ENCODE data around the gene TMPRSS7.

Gene TMPRSS7, protein sequence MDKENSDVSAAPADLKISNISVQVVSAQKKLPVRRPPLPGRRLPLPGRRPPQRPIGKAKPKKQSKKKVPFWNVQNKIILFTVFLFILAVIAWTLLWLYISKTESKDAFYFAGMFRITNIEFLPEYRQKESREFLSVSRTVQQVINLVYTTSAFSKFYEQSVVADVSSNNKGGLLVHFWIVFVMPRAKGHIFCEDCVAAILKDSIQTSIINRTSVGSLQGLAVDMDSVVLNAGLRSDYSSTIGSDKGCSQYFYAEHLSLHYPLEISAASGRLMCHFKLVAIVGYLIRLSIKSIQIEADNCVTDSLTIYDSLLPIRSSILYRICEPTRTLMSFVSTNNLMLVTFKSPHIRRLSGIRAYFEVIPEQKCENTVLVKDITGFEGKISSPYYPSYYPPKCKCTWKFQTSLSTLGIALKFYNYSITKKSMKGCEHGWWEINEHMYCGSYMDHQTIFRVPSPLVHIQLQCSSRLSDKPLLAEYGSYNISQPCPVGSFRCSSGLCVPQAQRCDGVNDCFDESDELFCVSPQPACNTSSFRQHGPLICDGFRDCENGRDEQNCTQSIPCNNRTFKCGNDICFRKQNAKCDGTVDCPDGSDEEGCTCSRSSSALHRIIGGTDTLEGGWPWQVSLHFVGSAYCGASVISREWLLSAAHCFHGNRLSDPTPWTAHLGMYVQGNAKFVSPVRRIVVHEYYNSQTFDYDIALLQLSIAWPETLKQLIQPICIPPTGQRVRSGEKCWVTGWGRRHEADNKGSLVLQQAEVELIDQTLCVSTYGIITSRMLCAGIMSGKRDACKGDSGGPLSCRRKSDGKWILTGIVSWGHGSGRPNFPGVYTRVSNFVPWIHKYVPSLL

DNA sequence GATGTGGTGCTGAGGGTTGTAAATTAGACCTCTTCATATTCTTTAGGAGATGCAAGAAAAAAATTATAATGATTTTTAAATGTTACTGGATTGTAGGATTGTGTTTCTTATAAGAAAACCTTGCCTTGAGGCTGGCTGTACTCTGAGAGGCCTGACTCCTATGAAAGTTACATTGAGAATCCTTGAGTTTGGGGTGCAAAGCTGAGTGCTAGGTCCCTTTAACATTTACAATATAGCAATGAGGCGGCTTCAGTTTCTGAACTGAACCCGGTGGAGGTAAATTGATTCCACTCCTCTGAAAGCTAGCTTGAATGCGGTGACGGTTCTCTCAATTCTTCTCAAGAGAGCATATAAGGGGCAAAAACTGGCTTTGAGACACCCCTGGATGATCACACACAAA lies at the start of gene TMPRSS7:
Gene TMPRSS7 (plus strand): TSS at position 301 of the 400 bp plus-strand sequence. CDS start 110 bp downstream, outside the sequence.
- TF ChIP-seq, protein P1, sequence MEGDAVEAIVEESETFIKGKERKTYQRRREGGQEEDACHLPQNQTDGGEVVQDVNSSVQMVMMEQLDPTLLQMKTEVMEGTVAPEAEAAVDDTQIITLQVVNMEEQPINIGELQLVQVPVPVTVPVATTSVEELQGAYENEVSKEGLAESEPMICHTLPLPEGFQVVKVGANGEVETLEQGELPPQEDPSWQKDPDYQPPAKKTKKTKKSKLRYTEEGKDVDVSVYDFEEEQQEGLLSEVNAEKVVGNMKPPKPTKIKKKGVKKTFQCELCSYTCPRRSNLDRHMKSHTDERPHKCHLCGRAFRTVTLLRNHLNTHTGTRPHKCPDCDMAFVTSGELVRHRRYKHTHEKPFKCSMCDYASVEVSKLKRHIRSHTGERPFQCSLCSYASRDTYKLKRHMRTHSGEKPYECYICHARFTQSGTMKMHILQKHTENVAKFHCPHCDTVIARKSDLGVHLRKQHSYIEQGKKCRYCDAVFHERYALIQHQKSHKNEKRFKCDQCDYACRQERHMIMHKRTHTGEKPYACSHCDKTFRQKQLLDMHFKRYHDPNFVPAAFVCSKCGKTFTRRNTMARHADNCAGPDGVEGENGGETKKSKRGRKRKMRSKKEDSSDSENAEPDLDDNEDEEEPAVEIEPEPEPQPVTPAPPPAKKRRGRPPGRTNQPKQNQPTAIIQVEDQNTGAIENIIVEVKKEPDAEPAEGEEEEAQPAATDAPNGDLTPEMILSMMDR (conservative IDR thresholded peaks at IDR 0.05; ENCODE audit: control insufficient read depth, insufficient read depth, low read depth, low read length): no peak
- no peak for DNase-seq (ENCODE audit: low read depth)
- H3K4me3 ChIP-seq (ENCODE audit: control insufficient read depth, low read depth, low read length): no peak within 1 kb of the TSS

DNA sequence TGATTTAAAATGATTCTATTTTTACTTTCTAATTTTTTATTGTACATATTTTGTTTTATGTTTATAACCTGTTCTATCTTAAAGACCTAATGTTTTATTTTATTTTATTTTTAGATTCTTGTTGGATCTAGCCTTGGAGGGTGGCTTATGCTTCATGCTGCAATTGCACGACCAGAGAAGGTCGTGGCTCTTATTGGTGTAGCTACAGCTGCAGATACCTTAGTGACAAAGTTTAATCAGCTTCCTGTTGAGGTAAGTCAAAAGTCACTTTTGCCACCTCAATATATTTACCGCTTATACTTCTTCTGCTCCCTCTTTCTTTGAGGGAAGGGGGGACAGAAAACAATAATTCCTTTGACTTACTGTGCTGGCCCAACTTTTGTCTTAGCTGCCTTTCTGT lies 47.7 kb upstream of the TMPRSS7 start:
- H3K4me3 ChIP-seq (ENCODE audit: control insufficient read depth, low read depth, low read length): no peak overlapping the region
- TF ChIP-seq, protein P1 (conservative IDR thresholded peaks at IDR 0.05; ENCODE audit: control insufficient read depth, insufficient read depth, low read depth, low read length): no peak
- DNase-seq (ENCODE audit: low read depth): no peak

DNA sequence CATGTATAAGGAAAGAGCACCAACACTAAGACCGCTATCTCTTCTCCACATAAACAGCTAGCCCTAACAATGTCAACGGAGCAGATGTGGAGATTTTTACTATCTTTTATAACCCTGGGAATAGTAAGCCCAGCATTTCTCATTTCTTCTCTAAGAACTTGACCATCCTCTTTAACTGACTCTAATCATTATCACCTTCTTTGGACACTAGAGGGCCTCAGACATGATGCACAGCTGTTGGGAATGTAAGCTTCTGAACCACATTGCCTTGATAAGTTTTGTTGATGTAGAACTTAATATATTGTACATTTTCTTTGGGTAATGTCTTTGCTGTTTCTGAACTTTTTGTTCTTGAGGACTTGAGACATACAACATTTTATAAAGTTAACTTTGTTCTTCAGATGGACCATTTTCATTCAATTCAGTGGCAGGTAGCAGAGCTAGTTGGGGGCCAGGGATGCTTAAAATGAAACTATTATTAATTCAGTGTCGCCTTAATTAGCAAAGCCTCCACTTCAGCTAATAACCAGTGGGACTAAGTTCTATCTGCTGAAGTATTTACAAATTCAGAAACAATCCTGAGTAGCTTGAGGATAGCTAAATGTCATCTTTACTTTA lies 45.4 kb upstream of the TMPRSS7 start:
- DNase-seq (ENCODE audit: low read depth): peak; percentile 78
- H3K4me3 ChIP-seq (ENCODE audit: control insufficient read depth, low read depth, low read length): no peak overlapping the region
- TF ChIP-seq, protein P1 (conservative IDR thresholded peaks at IDR 0.05; ENCODE audit: control insufficient read depth, insufficient read depth, low read depth, low read length): peak; percentile 86

DNA sequence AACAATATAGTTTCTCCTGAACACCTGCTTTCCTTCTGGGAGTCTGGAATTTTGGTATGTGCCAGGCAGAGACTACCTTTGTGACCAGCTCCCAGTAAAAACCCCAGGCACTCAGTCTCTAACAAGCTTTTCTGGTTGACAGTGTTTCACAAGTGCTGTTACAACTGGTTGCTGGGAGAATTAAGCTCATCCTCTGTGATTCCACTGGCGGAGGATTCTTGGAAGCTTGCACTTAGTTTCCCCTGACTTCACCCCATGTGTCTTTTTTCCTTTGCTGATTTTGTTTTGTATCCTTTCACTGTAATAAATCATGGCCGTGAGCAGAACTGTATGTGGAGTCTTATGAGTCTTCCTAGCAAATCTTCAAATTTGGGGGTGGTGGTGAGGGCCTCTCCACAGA lies 41.5 kb upstream of the TMPRSS7 start:
- no peak overlapping the region for H3K4me3 ChIP-seq (ENCODE audit: control insufficient read depth, low read depth, low read length)
- DNase-seq (ENCODE audit: low read depth): no peak
- TF ChIP-seq, protein P1 (conservative IDR thresholded peaks at IDR 0.05; ENCODE audit: control insufficient read depth, insufficient read depth, low read depth, low read length): no peak

DNA sequence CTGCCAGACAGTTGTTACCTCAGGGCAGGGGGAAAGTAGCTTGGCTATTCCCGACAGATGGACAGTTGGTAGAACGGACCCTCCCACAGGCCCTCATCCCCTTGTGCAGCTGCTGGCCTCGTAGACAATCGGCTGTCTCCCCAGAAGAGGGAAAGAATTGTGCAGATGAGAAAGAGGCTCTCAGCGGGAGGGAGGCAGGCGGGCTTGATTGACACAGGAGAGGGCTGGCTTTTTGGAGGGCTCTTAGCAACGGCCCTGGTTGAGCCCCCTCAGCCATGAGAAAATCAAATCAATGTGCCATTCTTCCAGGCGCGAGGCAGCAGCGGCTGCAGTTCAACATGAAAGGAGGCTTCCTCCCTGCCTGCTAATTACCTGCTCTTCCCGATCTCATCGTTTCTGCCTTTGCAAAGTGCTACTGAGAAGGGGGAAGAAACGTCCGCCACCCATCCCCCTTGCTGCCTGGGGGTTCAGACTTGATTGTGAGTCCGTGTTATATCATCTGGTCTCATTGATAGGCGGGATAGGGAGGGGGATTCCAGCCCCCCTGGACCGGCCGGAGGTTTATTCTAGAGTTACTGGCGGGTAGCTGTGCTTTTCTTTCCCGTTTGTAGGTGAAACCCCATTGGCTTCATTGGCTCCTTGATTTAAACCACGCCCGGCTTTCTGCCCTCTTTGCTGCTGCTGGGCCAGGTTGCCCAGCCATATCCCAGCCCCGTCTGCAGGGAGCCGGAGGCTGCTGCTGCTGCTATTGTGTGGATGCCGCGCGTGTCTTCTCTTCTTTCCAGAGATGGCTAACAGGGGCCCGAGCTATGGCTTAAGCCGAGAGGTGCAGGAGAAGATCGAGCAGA lies 35.7 kb upstream of the TMPRSS7 start, which contains the start of gene TAGLN3:
Gene TAGLN3 (plus strand): TSS at position 287 of the 848 bp plus-strand sequence. CDS start 501 bp downstream, at position 788.
- H3K4me3 ChIP-seq (ENCODE audit: control insufficient read depth, low read depth, low read length): peak within 1 kb of the TSS; percentile 57
- TF ChIP-seq, protein P1 (conservative IDR thresholded peaks at IDR 0.05; ENCODE audit: control insufficient read depth, insufficient read depth, low read depth, low read length): no peak

More for the DNA sequence above, 35.7 kb upstream of the TMPRSS7 start, which contains the start of gene TAGLN3:
- no peak for DNase-seq (ENCODE audit: low read depth)
